Embryonic facial prominence (tissue), 1 donor: ENCODE results near the gene GHR.
"Not testable (repeated sequence)": the region's sequence is repeated elsewhere in the genome, so short reads cannot be mapped to it uniquely, and the experiment has no call there.

ENCODE experiments used
- DNase-seq: peaks from one replicate; pipeline ENCODE4 v3.0.0-alpha.2; 2016; ENCODE audit errors: extremely low spot score

Gene GHR

GRCh38 chr5:42569953-42570548 is 146.8 kb downstream of the GHR start:
- DNase-seq = no peak

GRCh38 chr5:42570966-42571960 is 148.0 kb downstream of the GHR start:
- DNase-seq = no peak

GRCh38 chr5:42572313-42572712 is 149.1 kb downstream of the GHR start:
- DNase-seq = no peak

GRCh38 chr5:42573386-42573785 is 150.1 kb downstream of the GHR start:
- DNase-seq = no peak

- DNase-seq = not testable (repeated sequence)
These were observed 152.7 kb downstream of the GHR start for GRCh38 chr5:42575914-42576313.

GRCh38 chr5:42578901-42579300 is 155.7 kb downstream of the GHR start:
- DNase-seq = not testable (repeated sequence)

GRCh38 chr5:42579320-42579719 is 156.1 kb downstream of the GHR start:
- DNase-seq = no peak

GRCh38 chr5:42581845-42582244 is 158.6 kb downstream of the GHR start:
- DNase-seq = no peak

- no peak for DNase-seq
These were observed 159.5 kb downstream of the GHR start for GRCh38 chr5:42582723-42583122.

GRCh38 chr5:42583322-42583721 is 160.1 kb downstream of the GHR start:
- no peak for DNase-seq

- DNase-seq = no peak
These were observed 163.4 kb downstream of the GHR start for GRCh38 chr5:42586625-42587024.

- DNase-seq = no peak
These were observed 164.0 kb downstream of the GHR start for GRCh38 chr5:42587096-42587723.

- DNase-seq = no peak
These were observed 167.3 kb downstream of the GHR start for GRCh38 chr5:42590566-42590965.

GRCh38 chr5:42591015-42591414 is 167.8 kb downstream of the GHR start:
- DNase-seq = no peak

GRCh38 chr5:42592401-42593140 is 169.3 kb downstream of the GHR start:
- DNase-seq = no peak

GRCh38 chr5:42593591-42593990 is 170.4 kb downstream of the GHR start:
- no peak for DNase-seq

GRCh38 chr5:42595597-42595996 is 172.4 kb downstream of the GHR start:
- DNase-seq = no peak

- DNase-seq = no peak
These were observed 173.6 kb downstream of the GHR start for GRCh38 chr5:42596817-42597216.

- DNase-seq = no peak
These were observed 174.2 kb downstream of the GHR start for GRCh38 chr5:42597318-42597937.

GRCh38 chr5:42598311-42598710 is 175.1 kb downstream of the GHR start:
- DNase-seq = no peak

- no peak for DNase-seq
These were observed 175.9 kb downstream of the GHR start for GRCh38 chr5:42599106-42599505.
